ENCODE measurements around the gene ATG16L2.
A peak's percentile ranks its signal among the peaks of the same experiment; 100 is the strongest.
"Not testable (repeated sequence)": the region's sequence is repeated elsewhere in the genome, so short reads cannot be mapped to it uniquely, and the experiment has no call there.

ATG16L2 gene

GRCh38 chr11:72848846-72849466, 34.7 kb downstream of the ATG16L2 start:
- peak; percentile 60 for DNase-seq (ENCODE audit: low spot score)

- DNase-seq (ENCODE audit: low spot score), result no peak
Observed at GRCh38 chr11:72850832-72851231, 36.6 kb downstream of the ATG16L2 start.

DNA sequence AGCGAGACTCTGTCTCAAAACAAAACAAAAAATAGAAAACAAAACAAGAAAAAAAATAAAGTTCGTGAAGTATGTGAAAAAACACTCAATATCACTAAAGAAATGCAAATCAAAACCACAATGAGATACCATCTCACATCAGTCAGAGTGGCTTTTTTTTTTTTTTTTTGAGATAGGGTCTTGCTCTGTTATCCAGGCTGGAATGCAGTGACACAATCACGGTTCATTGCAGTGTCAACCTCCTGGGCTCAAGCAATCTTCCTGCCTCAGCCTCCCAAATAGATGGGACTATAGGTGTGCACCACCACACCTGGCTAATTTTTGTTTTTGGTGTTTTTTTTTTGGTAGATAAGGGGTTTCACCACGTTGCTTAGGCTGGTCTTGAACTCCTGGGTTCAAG, 37.5 kb downstream of the ATG16L2 start:
- no peak for DNase-seq (ENCODE audit: low spot score)

- no peak for DNase-seq (ENCODE audit: low spot score)
Observed at GRCh38 chr11:72856065-72856464, 41.9 kb downstream of the ATG16L2 start.

DNA sequence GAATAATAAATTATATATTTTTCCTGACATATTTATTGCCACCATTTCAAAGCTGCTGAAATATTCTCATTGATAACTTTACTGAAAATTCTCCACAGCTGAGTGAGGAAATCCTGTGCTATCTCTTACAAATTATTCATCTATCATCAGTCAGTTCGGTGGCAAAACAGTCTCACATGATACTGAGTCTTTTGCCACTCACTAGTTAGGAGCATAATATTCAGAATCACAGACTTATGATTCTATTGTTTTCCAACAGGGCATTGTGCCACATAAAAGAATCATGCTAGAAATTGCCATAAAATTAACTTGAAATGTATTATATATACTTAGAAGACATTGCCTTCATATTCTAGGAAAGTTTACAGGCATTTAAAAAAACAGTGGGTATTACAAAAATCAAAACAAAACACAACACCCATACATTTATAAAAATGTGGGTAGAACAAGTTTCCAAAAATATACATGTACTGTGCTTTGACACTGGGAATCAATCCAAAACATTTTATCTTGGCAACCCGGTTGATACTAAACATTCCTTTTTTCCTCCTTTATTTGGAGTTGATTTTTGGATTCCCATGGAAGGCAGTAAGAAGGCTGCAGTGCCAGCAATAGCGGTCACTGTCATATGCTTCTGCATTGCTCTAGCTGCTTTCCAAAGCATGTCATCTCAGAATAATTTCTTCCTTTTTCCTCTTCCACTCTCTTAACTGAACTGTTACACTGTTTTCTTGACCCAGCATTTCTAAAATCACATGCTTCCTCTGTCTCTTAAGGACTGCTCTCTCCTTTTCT, 42.5 kb downstream of the ATG16L2 start:
- DNase-seq (ENCODE audit: low spot score), result no peak

GRCh38 chr11:72858267-72858666, 44.1 kb downstream of the ATG16L2 start:
- DNase-seq (ENCODE audit: low spot score), result not testable (repeated sequence)

DNA sequence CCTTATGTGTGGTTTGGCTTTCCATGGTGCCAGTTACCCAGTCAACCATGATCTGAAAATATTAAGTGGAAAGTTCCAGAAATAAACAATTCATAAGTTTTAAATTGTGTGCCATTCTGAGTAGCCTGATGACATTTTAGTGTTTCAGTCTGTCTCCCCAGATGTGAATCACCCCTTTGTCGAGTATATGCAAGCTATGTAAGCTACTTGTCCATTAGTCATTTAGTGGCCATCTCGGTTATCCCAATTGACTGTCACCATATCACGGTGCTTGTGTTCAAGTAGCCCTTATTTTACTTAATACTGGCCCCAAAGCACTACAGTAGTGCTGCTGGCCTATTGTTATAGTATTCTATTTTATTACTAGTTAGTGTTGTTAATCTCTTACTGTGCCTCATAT, 44.9 kb downstream of the ATG16L2 start:
- no peak for DNase-seq (ENCODE audit: low spot score)

- no peak for DNase-seq (ENCODE audit: low spot score)
Observed at GRCh38 chr11:72860010-72860409, 45.8 kb downstream of the ATG16L2 start.

DNA sequence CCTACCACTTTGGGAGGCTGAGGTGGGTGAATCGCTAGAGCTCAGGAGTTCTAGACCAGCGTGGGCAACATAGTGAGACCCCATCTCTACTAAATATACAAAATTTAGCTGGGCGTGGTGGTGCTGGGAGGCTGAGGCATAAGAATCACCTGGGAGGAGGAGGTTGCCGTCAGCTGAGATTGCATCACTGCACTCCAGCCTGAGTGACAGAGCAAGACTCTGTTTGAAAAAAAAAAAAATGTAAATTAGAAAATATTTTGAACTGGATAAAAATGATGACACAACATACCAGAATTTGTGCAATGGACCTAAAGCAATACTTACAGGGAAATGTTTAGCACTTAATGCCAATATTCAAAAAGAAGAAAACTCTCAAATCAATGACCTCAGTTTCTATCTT, 46.4 kb downstream of the ATG16L2 start:
- no peak for DNase-seq (ENCODE audit: low spot score)

DNA sequence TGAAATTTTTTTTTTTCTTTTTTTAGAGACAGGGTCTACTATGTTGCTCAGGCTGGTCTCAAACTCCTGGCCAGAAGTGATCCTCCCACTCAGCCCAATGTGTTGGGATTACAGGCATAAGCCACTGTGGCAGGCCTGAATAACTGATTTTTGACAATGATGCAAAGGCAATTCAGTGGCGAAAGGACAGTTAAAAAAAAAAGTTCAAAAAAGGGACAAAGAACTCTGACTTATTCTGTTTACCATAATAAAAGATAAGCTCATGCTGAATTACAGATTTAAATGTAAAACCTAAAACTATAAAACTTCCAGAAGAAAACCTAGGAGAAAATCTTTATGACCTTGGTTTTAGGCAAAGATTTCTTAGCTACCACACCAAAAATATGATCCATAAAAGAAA, 48.9 kb downstream of the ATG16L2 start:
- DNase-seq (ENCODE audit: low spot score), result no peak

DNA sequence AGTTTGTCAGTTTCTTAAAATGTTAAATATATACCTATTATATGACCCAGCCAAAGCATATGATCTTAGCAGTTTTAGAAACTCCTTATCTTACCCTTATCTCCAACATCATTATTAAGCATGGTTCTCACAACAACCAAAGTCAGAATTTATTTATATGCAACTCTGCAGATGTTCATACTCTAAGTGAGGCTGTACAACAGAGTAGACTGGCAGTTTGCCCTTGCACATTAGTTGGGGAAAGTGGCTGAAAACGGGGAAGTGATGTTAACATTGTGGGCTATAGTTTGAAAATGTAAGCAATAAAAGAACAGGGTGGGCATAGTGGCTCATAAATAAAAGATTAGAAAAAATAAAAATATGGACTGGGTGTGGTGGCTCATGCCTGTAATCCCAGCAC, 49.7 kb downstream of the ATG16L2 start:
- no peak for DNase-seq (ENCODE audit: low spot score)

DNA sequence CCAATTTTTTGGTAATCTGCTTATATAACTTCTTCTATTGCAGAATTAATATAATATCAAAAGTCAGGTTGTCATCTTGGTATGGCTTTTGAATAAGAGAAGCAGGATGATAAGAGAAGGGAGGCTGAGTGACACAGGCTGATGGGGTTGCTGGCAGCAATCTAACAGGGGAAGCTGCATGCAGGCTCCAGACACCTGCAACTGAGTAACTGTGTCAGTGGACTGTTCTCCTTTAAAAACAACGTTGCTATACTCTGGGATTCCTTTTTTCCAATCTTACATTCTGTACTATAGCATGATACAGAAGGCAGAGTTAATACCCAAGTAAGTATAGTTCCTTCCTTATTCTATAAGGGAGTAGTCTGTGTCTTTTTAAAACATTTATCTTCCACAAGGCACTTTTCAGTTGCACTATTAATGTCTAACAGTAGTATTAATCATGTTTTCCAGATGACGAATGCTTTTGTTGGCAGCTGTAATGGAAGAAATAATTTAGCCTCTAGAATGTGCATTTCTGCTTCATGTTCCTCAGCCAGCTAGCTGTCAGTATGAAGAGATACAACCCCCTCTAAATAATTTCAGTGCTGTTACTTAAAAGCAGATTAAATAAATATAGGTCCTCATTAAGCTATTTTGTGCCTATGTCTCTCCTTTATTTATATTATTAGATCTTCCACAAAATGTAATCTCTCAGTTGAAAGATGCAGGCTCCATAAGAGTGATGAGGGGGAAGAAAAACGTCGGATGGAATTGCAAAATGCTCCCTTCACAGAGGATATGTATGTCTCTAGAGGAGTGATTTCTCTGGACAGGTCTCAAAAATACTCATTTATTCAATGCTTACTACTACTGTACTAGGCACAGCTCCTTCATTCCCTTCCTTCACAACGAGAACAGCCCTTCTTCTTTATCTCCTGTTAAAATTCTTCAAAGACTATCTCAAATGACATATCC, 50.8 kb downstream of the ATG16L2 start:
- DNase-seq (ENCODE audit: low spot score), result no peak

DNA sequence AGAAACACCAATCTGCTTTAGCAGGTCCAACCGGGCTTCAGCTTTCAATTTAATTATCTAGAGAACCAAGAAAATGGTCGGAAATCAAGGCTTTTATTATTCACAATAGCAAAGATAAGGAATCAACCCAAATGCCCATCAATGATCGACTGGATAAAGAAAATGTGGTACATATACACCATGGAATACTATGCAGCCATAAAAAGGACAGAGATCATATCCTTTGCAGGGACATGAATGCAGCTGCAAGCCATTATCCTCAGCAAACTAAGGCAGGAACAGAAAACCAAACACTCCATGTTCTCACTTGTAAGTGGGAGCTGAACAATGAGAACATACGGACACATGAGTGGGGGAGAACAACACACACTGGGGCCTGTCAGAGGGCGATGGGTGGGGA, 53.8 kb downstream of the ATG16L2 start:
- DNase-seq (ENCODE audit: low spot score), result no peak

DNA sequence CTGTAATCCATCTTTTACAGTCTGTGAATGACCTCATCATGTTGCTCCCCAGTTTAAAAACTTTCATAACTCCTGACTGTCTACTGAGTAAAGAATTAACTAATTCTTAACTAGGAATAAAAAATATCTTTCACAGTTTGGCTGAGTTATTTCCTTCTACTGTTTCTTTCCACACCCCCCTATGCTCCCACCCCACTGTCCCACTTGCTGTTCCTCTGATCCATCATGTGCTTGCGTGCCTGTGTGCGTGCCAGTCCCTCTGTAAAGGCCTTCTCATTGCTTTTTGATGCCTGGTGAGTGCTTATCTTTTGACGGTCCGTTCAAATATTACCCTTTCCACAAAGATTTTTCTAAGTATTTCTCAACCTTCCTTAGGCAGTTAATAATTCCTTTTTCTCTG, 55.6 kb downstream of the ATG16L2 start:
- DNase-seq (ENCODE audit: low spot score), result no peak

GRCh38 chr11:72871119-72871518, 56.9 kb downstream of the ATG16L2 start:
- DNase-seq (ENCODE audit: low spot score), result no peak

DNA sequence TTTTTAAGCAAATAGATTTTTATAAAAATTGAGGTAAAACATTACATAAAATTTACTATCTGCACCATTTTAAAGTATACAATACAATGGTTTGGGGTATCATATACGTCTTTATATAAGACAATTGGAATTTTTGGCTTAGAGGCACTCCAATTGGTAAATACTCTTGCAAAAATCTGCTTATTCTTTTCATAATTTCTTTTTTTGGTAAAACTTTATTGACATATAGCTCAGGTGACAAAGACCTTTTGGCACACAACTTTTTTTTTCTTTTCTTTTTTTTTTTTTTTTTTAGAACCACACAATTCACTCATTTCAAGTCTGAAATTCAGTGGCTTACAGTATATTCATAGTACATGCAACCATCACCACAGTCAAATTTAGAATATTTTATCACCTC, 57.8 kb downstream of the ATG16L2 start:
- DNase-seq (ENCODE audit: low spot score), result no peak

GRCh38 chr11:72875736-72876135, 61.5 kb downstream of the ATG16L2 start:
- DNase-seq (ENCODE audit: low spot score), result no peak

GRCh38 chr11:72876147-72876546, 61.9 kb downstream of the ATG16L2 start:
- no peak for DNase-seq (ENCODE audit: low spot score)
